ENCODE results near the gene ZSCAN5C.

- TF ChIP-seq, protein P1, sequence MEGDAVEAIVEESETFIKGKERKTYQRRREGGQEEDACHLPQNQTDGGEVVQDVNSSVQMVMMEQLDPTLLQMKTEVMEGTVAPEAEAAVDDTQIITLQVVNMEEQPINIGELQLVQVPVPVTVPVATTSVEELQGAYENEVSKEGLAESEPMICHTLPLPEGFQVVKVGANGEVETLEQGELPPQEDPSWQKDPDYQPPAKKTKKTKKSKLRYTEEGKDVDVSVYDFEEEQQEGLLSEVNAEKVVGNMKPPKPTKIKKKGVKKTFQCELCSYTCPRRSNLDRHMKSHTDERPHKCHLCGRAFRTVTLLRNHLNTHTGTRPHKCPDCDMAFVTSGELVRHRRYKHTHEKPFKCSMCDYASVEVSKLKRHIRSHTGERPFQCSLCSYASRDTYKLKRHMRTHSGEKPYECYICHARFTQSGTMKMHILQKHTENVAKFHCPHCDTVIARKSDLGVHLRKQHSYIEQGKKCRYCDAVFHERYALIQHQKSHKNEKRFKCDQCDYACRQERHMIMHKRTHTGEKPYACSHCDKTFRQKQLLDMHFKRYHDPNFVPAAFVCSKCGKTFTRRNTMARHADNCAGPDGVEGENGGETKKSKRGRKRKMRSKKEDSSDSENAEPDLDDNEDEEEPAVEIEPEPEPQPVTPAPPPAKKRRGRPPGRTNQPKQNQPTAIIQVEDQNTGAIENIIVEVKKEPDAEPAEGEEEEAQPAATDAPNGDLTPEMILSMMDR (conservative IDR thresholded peaks at IDR 0.05; ENCODE audit: low read length): no peak
- no peak for TF ChIP-seq EZH2phosphoT487 (IDR thresholded peaks at IDR 0.05; ENCODE audit: borderline replicate concordance)
These were observed 31.8 kb upstream of the ZSCAN5C start for GRCh38 chr19:56170261-56170660.
